GM23248 (cell line): ENCODE measurements around the gene GDAP1L1. TPM values are rescaled to one million over a fixed set of nuclear protein-coding genes. Genes with fewer than 3 reads are reported as not detected.

Experiments
- DNase-seq: peaks from one replicate; pipeline ENCODE4 v3.0.0-alpha.2; 2015
- H2AFZ ChIP-seq: fragments of 200-600 bp; sonication (generic); 2 replicates; pipeline ENCODE4 v1.6.1; 2016; ENCODE audit warnings: antibody characterized with exemption
- H3F3A ChIP-seq: fragments of 200-600 bp; sonication (generic); 2 replicates; pipeline ENCODE4 v1.6.1; 2016; ENCODE audit warnings: mild to moderate bottlenecking, antibody characterized with exemption, mixed run types; ENCODE audit not compliant: insufficient read depth
- H3K27ac ChIP-seq: fragments of 200-600 bp; sonication (generic); 2 replicates; pipeline ENCODE4 v1.5.1; 2016; ENCODE audit warnings: mild to moderate bottlenecking
- H3K27me3 ChIP-seq: fragments of 200-600 bp; sonication (generic); replicated peaks from 2 replicates; pipeline ENCODE4 v1.6.1; 2016; ENCODE audit warnings: mild to moderate bottlenecking; ENCODE audit not compliant: insufficient read depth
- H3K36me3 ChIP-seq: fragments of 200-600 bp; sonication (generic); 2 replicates; pipeline ENCODE4 v1.6.1; 2016; ENCODE audit warnings: low read depth, mild to moderate bottlenecking
- H3K4me1 ChIP-seq: fragments of 200-600 bp; sonication (generic); 2 replicates; pipeline ENCODE4 v1.6.1; 2016; ENCODE audit warnings: mild to moderate bottlenecking; ENCODE audit not compliant: insufficient read depth
- H3K4me2 ChIP-seq: fragments of 200-600 bp; sonication (generic); one replicate; pipeline ENCODE4 v1.6.1; 2016; ENCODE audit warnings: mild to moderate bottlenecking; ENCODE audit not compliant: unreplicated experiment
- H3K4me3 ChIP-seq: fragments of 200-600 bp; sonication (generic); 2 replicates; pipeline ENCODE4 v1.5.1; 2016; ENCODE audit warnings: mild to moderate bottlenecking
- H3K79me2 ChIP-seq: fragments of 200-600 bp; sonication (generic); 2 replicates; pipeline ENCODE4 v1.6.1; 2016; ENCODE audit warnings: mild to moderate bottlenecking; ENCODE audit not compliant: insufficient read depth
- H3K9ac ChIP-seq: fragments of 200-600 bp; sonication (generic); 2 replicates; pipeline ENCODE4 v1.6.1; 2016; ENCODE audit warnings: mild to moderate bottlenecking
- H3K9me2 ChIP-seq: fragments of 200-600 bp; sonication (generic); 2 replicates; pipeline ENCODE4 v1.6.1; 2016; ENCODE audit warnings: mixed run types, mild to moderate bottlenecking, moderate library complexity; ENCODE audit not compliant: insufficient read depth
- H3K9me3 ChIP-seq: fragments of 200-600 bp; sonication (generic); one replicate; pipeline ENCODE4 v1.6.1; 2017; ENCODE audit warnings: low read depth
- H4K20me1 ChIP-seq: fragments of 200-600 bp; sonication (generic); 2 replicates; pipeline ENCODE4 v1.6.0; 2016; ENCODE audit not compliant: insufficient read depth
- EZH2 ChIP-seq: fragments of 200-600 bp; sonication (generic); IDR thresholded peaks from 2 replicates; pipeline ENCODE4 v1.6.1; 2018; ENCODE audit warnings: antibody characterized with exemption, mild to moderate bottlenecking; ENCODE audit not compliant: insufficient read depth, poor library complexity, severe bottlenecking
- EZH2phosphoT487 ChIP-seq: fragments of 200-600 bp; sonication (generic); IDR thresholded peaks from 2 replicates; pipeline ENCODE4 v1.6.1; 2018; ENCODE audit warnings: antibody characterized with exemption, moderate library complexity, mild to moderate bottlenecking, low read depth; ENCODE audit not compliant: insufficient read depth
- WGBS, 2 experiments: methylation state at CpG; one replicate each; pipeline ENCODE4 v1.1.6; 2015 to 2017; ENCODE audit warnings: low lambda C conversion rate in 2 of 2, low coverage in 1 of 2; ENCODE audit errors: missing lambda C conversion rate in 2 of 2; 5-methylcytosine and 5-hydroxymethylcytosine counted together
- in situ Hi-C: fragments of 300-500 bp; cut with MboI; formaldehyde crosslinking; loops from 2 replicates; pipeline ENCODE4 v1.15.0; 2020
- polyA plus RNA-seq: library from polyadenylated mRNA; unstranded; fragments of >200 nt; fragmentation: Nextera tagmentation; extraction: Ambion mirVana; gene quantifications from 2 replicates; pipeline ENCODE4 v1.2.1, GENCODE V29; 2016
- total RNA-seq: library from RNA; depleted of rRNA; stranded (reverse); fragments of >200 nt; shearing (Covaris generic); gene quantifications from 2 replicates; pipeline ENCODE4 v1.2.3, GENCODE V29; 2014

Gene GDAP1L1
- total and polyA plus RNA-seq, 2 experiments from 2014 or later: not detected

- DNase-seq: no peak
- H3K79me2 ChIP-seq: peaks cover 85% of the 10 kb centered on the region
- H3K36me3 ChIP-seq: peaks cover 18% of the 10 kb centered on the region; the same call in 1 of the 2 replicates
- H3K4me3 ChIP-seq: no peak overlapping the region
- H3K27ac ChIP-seq: no peak overlapping the region
- no peak overlapping the region for H2AFZ ChIP-seq
- peak overlapping the region; percentile 99 for H3K4me2 ChIP-seq
- TF ChIP-seq EZH2phosphoT487 (no peak), EZH2 (no peak)
- no peaks in the 10 kb centered on the region for H3K27me3 ChIP-seq
- in situ Hi-C loops: loop anchor here (25.0 kb wide), 1 partner anchor 405 kb away; no protein-coding TSS in a partner anchor
- no peaks in the 10 kb centered on the region for H3K9me2 ChIP-seq
- peaks cover 59% of the 10 kb centered on the region for H3K4me1 ChIP-seq
- no peaks in the 10 kb centered on the region for H3K9me3 ChIP-seq
- H3K9ac ChIP-seq: no peak overlapping the region
- no peaks in the 10 kb centered on the region for H4K20me1 ChIP-seq
- 44 to 48% methylated on average over 3 of the region's 3 CpGs for whole genome bisulfite sequencing, 2 experiments
- H3F3A ChIP-seq: peaks cover 53% of the 10 kb centered on the region
Observed at GRCh38 chr20:44207126-44207723, 39.9 kb upstream of the GDAP1L1 start.

- in situ Hi-C loops: loop anchor here (25.0 kb wide), 1 partner anchor 404 kb away; no protein-coding TSS in a partner anchor
- Histone ChIP-seq H3K9me2 (no peaks in the 10 kb centered on the region), H3K9me3 (no peaks in the 10 kb centered on the region), H3K79me2 (peaks cover 84% of the 10 kb centered on the region), H3K27ac (peak overlapping the region; percentile 92), H3K27me3 (no peaks in the 10 kb centered on the region), H3K4me3 (peak overlapping the region; percentile 97), H2AFZ (no peak overlapping the region), H3K36me3 (peaks cover 11% of the 10 kb centered on the region; the same call in 1 of the 2 replicates), H3K4me1 (peaks cover 53% of the 10 kb centered on the region), H3K9ac (peak overlapping the region; percentile 97), H3F3A (peaks cover 52% of the 10 kb centered on the region), H3K4me2 (peak overlapping the region; percentile 99), H4K20me1 (no peaks in the 10 kb centered on the region)
- WGBS, 2 experiments: 40 to 49% methylated on average over 7 of the region's 7 CpGs
- DNase-seq: no peak
- TF ChIP-seq EZH2 (no peak), EZH2phosphoT487 (no peak)
Observed at GRCh38 chr20:44208165-44208564, 38.9 kb upstream of the GDAP1L1 start.

- in situ Hi-C loops: loop anchor here (25.0 kb wide), 1 partner anchor 404 kb away; no protein-coding TSS in a partner anchor
- peak overlapping the region; percentile 92 for H3K27ac ChIP-seq
- 19 to 21% methylated on average over 7 of the region's 7 CpGs for WGBS, 2 experiments
Observed at GRCh38 chr20:44208770-44209169, 38.3 kb upstream of the GDAP1L1 start.

GRCh38 chr20:44209686-44210405 lies 37.3 kb upstream of the GDAP1L1 start:
- Histone ChIP-seq H3K4me2 (peak overlapping the region; percentile 99), H3K4me1 (peaks cover 38% of the 10 kb centered on the region), H3K27me3 (no peaks in the 10 kb centered on the region), H2AFZ (peak overlapping the region; percentile 40), H3K27ac (peak overlapping the region; percentile 92), H3K79me2 (peaks cover 74% of the 10 kb centered on the region), H3K9ac (peak overlapping the region; percentile 97), H4K20me1 (no peaks in the 10 kb centered on the region), H3F3A (peaks cover 38% of the 10 kb centered on the region), H3K4me3 (peak overlapping the region; percentile 97), H3K36me3 (peaks cover 8% of the 10 kb centered on the region; the same call in 1 of the 2 replicates), H3K9me2 (no peaks in the 10 kb centered on the region), H3K9me3 (no peaks in the 10 kb centered on the region)
- 0 to 1% methylated on average over 29 to 31 of the region's 31 CpGs for WGBS, 2 experiments
- peak; percentile 56 for DNase-seq
- no peak for TF ChIP-seq EZH2
- TF ChIP-seq EZH2phosphoT487: no peak
- in situ Hi-C loops: loop anchor here (25.0 kb wide), 1 partner anchor 402 kb away; no protein-coding TSS in a partner anchor

More at GRCh38 chr20:44208770-44209169, 38.3 kb upstream of the GDAP1L1 start:
- H3K36me3 ChIP-seq: peaks cover 9% of the 10 kb centered on the region; the same call in 1 of the 2 replicates
- H3K27me3 ChIP-seq: no peaks in the 10 kb centered on the region
- peak; percentile 61 for DNase-seq
- H3K79me2 ChIP-seq: peaks cover 81% of the 10 kb centered on the region
- H4K20me1 ChIP-seq: no peaks in the 10 kb centered on the region
- no peaks in the 10 kb centered on the region for H3K9me3 ChIP-seq
- H3K4me1 ChIP-seq: peaks cover 47% of the 10 kb centered on the region
- H3K4me2 ChIP-seq: peak overlapping the region; percentile 99
- peak overlapping the region; percentile 97 for H3K9ac ChIP-seq
- peak overlapping the region; percentile 97 for H3K4me3 ChIP-seq
- no peak overlapping the region for H2AFZ ChIP-seq
- H3F3A ChIP-seq: peaks cover 46% of the 10 kb centered on the region
- H3K9me2 ChIP-seq: no peaks in the 10 kb centered on the region
- no peak for TF ChIP-seq EZH2phosphoT487
- TF ChIP-seq EZH2: no peak
